ENCODE data around the gene RPL31.

RPL31 gene

DNA sequence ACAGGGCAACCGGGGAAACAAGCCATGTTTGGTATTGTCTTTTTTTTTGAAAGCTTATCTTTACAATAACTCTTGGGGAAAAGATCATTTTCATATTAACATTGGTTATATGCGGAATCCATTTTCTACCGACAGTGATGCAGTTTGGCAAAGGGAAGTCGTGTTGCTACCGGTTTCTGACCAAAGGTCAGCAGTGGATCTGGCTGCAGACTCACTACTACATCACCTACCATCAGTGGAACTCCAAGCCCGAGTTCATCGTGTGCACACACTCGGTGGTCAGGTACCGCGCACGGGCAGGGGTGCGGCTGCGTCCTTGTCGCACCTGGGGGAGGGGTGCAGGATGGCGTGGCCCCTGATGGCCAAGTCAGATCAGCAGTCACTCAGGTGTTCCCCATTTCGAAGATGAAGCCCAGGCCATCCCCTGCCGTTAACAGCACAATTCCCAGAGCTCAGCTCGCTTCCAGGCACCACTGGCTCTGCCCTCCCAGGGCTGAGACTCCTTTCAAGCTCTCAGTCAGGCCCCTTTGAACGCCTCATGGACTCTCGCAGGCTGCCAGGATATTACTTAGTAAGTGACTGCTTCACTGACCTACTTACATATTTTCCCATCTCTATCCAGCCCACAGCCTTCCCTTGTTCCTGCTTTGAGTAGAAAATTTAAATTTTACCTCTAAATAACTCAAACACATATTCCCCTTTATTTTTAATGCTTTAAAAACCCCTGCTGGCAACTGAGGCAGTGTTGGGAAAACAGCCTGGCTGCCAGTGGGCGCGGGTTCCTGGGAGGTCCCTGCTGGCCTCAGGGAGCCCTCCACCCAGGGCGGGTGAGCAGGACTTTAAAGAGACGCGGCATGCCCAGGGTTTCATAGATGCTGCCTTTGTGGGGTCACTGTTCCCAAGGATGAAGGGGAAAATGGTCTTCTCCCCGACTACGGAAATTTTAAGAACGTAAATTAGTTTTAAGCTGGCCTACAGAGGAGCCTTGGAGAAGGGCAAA, 33.6 kb upstream of the RPL31 start:
- no peaks in the 10 kb centered on the region for H3K9me3 Mint-ChIP-seq
- no peak for ATAC-seq
- DNase-seq, result no peak

DNA sequence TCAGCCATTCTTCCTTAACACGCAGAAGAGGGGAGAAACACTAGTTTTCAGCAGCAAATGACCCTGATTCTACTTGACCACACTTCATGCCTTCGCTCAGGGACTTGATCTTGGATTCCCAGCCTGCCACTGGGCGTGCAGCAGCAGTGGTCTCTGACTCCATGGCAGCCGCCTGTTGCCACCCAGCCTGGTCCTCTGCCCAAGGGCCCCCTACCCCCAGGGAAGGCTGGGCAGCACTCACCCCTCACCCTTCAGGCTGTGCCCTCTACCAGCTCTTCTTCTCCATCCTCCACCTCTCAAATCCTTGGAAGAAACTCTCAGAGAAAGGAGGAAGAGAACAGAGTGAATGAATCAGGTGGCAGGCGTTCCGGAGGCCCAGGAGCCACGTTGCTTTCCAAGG, 32.1 kb upstream of the RPL31 start:
- H3K4me3 Mint-ChIP-seq, result no peak overlapping the region
- H3K4me1 Mint-ChIP-seq, result no peaks in the 10 kb centered on the region
- no peak overlapping the region for H3K27ac Mint-ChIP-seq
- ATAC-seq (no peak), DNase-seq (no peak)
- H3K27me3 Mint-ChIP-seq, result no peaks in the 10 kb centered on the region
- H3K9me3 Mint-ChIP-seq, result no peaks in the 10 kb centered on the region

More for the DNA sequence above, 33.6 kb upstream of the RPL31 start:
- Mint-ChIP-seq H3K27ac (no peak overlapping the region), H3K4me3 (no peak overlapping the region), H3K4me1 (no peaks in the 10 kb centered on the region), H3K27me3 (no peaks in the 10 kb centered on the region)

DNA sequence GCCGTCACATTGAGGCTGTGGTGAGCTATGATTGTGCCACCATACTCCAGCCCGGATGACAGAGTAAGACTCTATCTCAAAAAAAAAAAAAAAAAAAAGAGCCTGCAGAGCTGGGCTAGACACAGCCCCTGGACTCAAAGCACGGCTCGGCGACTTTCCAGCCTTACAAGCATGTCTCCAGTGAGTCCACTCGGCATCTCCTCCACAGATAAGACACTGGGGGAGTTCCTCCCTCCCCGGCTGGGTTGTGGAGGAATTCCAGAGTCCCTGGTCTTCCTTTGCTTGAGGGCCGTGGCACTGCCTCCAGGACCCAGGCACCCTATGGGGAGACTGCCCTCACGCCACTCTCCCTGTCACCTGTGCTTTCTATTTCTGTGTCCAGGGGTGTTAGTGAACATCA, 30.9 kb upstream of the RPL31 start:
- Mint-ChIP-seq H3K27ac (no peak overlapping the region), H3K9me3 (no peaks in the 10 kb centered on the region), H3K27me3 (no peaks in the 10 kb centered on the region), H3K4me3 (no peak overlapping the region), H3K4me1 (no peaks in the 10 kb centered on the region)
- ATAC-seq (no peak), DNase-seq (no peak)

DNA sequence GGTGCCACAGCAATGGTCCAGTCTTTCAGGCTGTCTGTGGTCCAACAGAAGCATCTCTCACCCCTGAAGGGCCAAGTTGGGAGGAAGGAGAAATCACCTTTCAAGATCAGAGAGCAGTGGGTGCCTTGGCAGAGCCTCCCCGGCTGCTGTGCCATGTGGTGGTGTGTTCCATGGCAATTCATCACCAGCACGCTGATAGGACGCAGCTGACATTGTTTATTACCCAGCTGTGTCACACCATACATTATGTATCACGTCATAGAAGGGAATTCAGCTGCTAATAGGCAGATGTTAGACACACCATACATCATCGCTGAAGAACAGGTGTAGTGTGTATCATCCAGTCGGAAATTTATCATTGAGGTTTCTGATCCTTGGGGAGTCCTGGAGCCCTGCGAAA, 29.6 kb upstream of the RPL31 start:
- no peak overlapping the region for H3K27ac Mint-ChIP-seq
- peaks cover 9% of the 10 kb centered on the region for H3K4me1 Mint-ChIP-seq
- H3K27me3 Mint-ChIP-seq, result no peaks in the 10 kb centered on the region
- ATAC-seq (no peak), DNase-seq (no peak)
- no peak overlapping the region for H3K4me3 Mint-ChIP-seq
- H3K9me3 Mint-ChIP-seq, result no peaks in the 10 kb centered on the region

DNA sequence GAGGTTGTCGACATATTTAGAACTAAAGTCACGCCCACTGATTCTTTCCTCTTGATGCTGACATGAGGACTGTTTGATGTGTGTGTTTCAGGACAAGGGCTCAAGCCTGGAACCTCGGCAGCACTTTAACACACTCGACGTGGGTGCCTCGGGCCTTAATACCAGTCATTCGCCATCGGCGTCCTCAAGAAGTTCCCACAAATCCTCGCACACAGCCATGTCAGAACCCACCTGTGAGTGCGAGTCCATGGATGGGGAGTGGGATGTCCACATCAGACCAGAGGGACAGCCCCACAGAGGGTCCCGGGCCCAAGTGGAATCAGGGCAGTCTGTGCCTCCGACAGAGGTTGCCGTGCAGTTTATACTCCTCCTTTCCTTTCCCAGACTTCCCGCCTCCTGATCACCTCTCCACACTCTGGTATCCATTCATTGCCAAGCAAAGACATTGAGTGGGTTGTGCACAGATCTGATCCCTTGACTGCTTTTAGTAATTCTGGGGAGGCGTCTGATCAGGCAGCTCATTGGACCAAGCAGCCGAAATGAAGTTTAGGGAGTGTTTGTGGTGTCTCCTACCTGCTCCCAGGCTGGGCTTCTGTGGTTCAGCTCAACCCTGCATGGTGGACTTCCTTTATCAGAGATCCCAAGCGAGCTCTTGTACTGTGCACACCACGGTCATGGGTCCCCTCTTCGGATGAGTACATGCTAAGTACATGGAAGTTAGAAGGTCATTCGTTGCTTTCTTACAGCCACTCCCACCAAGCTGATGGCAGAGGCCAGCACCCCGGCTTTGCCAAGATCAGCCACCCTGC, 27.2 kb upstream of the RPL31 start:
- no peak for DNase-seq
- Mint-ChIP-seq H3K9me3 (no peaks in the 10 kb centered on the region), H3K27ac (no peak overlapping the region), H3K27me3 (no peaks in the 10 kb centered on the region), H3K4me3 (no peak overlapping the region), H3K4me1 (peaks cover 9% of the 10 kb centered on the region)
- ATAC-seq, result no peak

DNA sequence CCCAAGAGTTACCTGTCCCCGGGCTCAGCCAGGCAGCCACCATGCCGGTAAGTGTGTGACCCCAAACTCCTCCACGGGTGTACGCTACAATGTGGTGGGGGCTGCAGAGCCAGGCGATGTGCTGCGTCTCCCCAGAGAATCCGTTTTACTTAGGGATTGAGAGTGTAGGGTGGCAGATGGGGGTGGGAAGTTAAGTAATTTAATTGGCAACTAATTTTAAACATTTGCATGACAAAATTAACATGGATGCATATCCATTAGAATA, 26.6 kb upstream of the RPL31 start:
- H3K4me3 Mint-ChIP-seq, result no peak overlapping the region
- H3K27me3 Mint-ChIP-seq, result no peaks in the 10 kb centered on the region
- H3K9me3 Mint-ChIP-seq, result no peaks in the 10 kb centered on the region
- no peak overlapping the region for H3K27ac Mint-ChIP-seq
- ATAC-seq, result no peak
- no peak for DNase-seq
- H3K4me1 Mint-ChIP-seq, result peaks cover 9% of the 10 kb centered on the region

DNA sequence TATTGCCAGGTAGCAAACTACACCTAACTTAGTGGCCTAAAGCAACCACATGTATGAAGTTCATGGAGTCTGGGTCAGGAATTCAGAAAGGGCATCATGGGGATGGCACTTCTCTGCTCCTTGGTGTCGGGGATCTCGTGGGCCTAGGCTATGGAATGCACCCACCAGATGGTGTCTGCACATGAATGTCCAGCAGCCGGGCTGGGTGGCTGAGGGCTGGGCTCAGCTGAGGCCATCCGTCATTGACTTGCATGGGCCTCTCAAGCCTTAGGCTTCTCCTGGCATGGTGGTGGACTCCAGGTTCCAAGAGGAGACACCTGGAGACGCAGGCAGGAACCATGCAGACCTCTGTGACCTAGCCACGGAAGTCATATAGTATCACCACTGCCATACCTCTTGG, 26.0 kb upstream of the RPL31 start:
- no peaks in the 10 kb centered on the region for H3K9me3 Mint-ChIP-seq
- no peak overlapping the region for H3K27ac Mint-ChIP-seq
- peaks cover 9% of the 10 kb centered on the region for H3K4me1 Mint-ChIP-seq
- no peaks in the 10 kb centered on the region for H3K27me3 Mint-ChIP-seq
- ATAC-seq (no peak), DNase-seq (no peak)
- H3K4me3 Mint-ChIP-seq, result no peak overlapping the region

DNA sequence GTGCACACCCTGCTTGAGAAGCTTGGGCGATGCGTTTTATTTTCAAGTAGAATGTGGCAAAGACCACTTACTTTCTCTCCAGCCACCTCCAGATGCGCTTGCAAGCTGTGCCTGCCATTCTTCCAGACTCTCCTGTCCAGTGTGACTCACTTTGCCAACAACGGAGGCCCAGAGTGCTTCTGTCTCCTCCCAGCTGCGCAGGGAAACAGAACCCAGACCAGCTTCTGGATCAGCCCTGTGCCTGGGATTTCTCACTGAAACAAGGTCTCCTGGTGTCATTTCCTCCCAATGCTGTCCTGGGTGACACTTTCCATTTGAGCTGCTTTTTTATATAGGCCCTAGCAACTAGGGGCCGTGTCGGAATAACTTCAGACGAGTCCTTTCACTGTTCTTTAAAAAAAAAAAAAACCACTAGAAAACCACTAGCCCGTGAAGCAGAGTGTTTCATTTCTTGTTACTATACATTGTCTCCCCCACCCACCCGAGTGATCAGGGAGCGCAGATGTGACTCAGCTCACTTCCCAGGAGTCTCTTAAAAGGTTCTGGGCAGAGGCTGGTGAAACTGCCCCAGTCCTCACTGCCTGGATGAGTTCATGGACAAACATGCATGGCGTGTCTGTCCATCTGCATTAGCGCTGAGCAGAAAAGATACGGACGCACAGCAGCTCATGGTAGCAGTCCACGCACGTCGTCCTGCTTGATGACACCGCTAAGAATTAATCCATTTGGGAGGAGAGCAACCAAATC, 25.3 kb upstream of the RPL31 start:
- H3K27ac Mint-ChIP-seq, result peak overlapping the region in 1 of 2 donors; percentile 27
- no peak for ATAC-seq
- H3K4me3 Mint-ChIP-seq, result no peak overlapping the region
- H3K9me3 Mint-ChIP-seq, result no peaks in the 10 kb centered on the region
- no peaks in the 10 kb centered on the region for H3K27me3 Mint-ChIP-seq
- DNase-seq, result no peak
- peaks cover 9% of the 10 kb centered on the region for H3K4me1 Mint-ChIP-seq

DNA sequence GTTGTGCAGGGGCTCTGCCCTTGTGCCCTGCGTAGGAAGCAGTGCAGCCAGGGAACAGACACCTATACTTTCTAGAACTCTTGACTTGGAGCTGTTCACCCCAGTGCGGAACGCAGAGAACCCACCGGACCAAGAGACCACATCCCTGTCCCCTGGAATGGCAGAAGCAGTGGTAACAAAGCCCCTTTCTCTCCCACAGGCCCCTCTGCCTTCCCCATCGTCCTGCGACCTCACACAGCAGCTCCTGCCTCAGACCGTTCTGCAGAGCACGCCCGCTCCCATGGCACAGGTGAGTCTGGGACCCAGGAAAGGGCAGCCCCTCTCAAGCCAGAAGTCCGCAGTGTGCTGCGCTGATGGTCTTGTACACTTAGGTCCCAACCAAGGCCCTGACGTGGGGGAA, 24.6 kb upstream of the RPL31 start:
- no peak overlapping the region for H3K27ac Mint-ChIP-seq
- ATAC-seq (no peak), DNase-seq (no peak)
- no peak overlapping the region for H3K4me3 Mint-ChIP-seq
- peaks cover 9% of the 10 kb centered on the region for H3K4me1 Mint-ChIP-seq
- H3K9me3 Mint-ChIP-seq, result no peaks in the 10 kb centered on the region
- no peaks in the 10 kb centered on the region for H3K27me3 Mint-ChIP-seq

DNA sequence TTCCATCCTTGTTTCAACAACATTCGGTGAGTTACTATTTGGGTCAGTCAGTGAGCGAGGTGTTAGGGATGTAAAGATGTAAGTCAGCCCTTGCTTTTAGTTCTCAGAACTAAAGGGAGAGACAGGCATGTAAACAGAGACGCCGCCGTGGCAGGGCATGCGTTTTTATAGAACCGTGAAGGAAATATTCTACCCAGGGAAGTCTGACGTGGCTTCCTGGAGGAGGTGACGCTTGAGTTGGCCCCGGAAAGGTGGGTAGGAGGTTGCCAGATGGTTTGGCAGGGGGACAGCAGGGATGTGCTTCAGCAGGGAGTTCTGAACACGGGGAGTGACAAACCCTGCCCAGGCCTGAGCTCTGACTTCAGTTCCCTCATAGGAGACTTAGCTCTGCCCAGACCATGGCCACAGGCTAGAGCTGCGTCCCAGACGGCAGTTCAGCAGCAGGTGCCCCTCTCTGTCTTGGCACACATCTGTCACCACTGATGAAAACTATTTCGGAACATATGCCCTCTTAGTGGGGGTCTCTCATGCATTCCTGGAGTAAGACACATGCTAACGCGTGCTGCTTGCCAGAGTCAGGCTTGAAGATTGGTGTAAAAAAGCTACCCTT, 23.4 kb upstream of the RPL31 start:
- H3K4me3 Mint-ChIP-seq, result no peak overlapping the region
- H3K27me3 Mint-ChIP-seq, result no peaks in the 10 kb centered on the region

DNA sequence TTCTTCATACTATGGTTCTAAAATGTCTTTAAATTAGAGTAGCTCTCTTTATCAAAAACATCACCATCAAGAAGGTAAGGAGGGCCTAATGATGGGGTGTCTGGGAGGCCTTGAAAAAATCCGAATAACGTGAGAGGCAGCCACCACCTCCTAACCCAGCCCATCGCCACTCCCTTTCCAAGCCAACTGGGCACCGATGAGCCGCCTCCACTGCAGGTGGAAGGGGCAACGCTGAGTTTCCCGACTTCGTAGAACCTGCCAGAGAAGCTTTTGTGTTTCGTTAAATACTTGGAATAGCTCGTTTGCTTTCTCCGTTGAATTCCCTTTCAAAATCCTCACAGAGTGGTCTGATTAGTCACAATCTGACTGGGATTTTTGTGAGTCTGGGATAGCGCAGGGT, 22.0 kb upstream of the RPL31 start:
- H3K27ac Mint-ChIP-seq, result no peak overlapping the region
- peaks cover 13% of the 10 kb centered on the region for H3K4me1 Mint-ChIP-seq
- H3K9me3 Mint-ChIP-seq, result no peaks in the 10 kb centered on the region
- DNase-seq (no peak), ATAC-seq (no peak)
- H3K27me3 Mint-ChIP-seq, result no peaks in the 10 kb centered on the region
- H3K4me3 Mint-ChIP-seq, result no peak overlapping the region

More for the DNA sequence above, 23.4 kb upstream of the RPL31 start:
- H3K27ac Mint-ChIP-seq, result peak overlapping the region in 1 of 2 donors; percentile 40
- DNase-seq (no peak), ATAC-seq (no peak)
- no peaks in the 10 kb centered on the region for H3K9me3 Mint-ChIP-seq
- peaks cover 9% of the 10 kb centered on the region for H3K4me1 Mint-ChIP-seq

DNA sequence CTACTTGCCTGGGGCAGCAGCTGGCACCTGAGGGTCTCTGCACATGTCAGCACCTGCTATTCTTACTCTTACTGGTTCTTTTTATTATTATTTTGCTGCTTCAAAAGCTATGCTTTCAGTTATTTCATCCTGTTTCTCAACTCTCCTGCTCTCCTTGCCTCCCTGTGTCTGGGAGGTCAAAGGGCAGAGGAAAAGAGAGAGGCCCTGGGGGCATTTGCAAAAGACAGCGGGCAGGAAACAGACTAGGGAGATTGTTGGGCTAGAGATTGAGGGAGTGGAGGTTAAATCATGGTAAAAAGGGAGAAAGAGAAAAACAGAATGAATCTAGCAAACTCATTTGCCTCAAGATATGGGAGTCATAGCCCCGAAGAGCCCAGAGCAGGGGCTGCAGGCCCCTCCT, 21.1 kb upstream of the RPL31 start:
- peaks cover 15% of the 10 kb centered on the region for H3K4me1 Mint-ChIP-seq
- no peak overlapping the region for H3K4me3 Mint-ChIP-seq
- no peak for ATAC-seq
- H3K27me3 Mint-ChIP-seq, result no peaks in the 10 kb centered on the region
- no peaks in the 10 kb centered on the region for H3K9me3 Mint-ChIP-seq
- DNase-seq, result no peak
- H3K27ac Mint-ChIP-seq, result peak overlapping the region; percentile 3 to 75

DNA sequence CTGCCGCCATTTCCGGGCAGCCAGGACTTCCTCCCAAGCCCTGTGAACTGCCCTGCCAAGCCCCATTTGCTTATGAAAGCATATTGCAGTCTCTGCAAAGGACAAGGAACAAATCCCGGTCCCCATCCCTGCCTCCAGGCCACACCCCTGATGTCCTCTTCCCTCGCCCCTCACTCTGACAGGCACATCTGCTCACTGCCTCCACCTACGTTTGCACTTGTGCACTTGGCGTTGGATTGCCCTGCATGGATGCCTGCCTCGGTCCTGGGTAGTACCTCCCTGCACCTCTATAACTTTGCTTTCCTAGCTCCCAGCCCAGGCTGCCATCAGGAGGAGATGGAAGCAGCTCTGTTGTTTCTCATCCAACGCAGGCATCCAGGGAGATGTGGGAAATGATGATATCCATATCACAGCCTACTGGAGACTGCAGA, 19.6 kb upstream of the RPL31 start:
- DNase-seq (no peak), ATAC-seq (no peak)
- no peaks in the 10 kb centered on the region for H3K9me3 Mint-ChIP-seq
- no peaks in the 10 kb centered on the region for H3K27me3 Mint-ChIP-seq
- H3K4me3 Mint-ChIP-seq, result no peak overlapping the region
- peak overlapping the region; percentile 48 to 73 for H3K27ac Mint-ChIP-seq
- peaks cover 6% of the 10 kb centered on the region for H3K4me1 Mint-ChIP-seq

DNA sequence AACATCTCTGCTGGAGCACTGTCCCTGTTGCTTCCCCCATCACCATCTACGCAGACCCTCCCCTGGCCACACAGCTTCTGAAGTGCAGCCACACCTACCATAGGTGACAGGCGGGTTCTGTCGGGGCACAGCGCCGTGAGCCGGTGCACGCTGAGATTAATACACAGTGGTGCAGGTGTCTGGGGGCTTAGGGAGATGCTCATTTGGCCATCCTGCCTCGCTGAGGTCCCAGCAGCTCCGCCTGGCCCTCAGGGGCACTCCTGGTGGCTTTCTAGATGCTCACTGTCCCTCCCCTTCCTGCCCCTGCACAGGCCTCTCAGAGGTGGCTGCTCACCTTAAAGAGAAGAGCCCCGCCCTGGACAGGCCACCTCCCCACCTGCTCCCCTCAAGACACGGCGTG, 18.9 kb upstream of the RPL31 start:
- no peaks in the 10 kb centered on the region for H3K9me3 Mint-ChIP-seq
- no peak for ATAC-seq
- H3K27me3 Mint-ChIP-seq, result no peaks in the 10 kb centered on the region
- no peak overlapping the region for H3K4me3 Mint-ChIP-seq
- no peak for DNase-seq
- H3K4me1 Mint-ChIP-seq, result peaks cover 6% of the 10 kb centered on the region
- H3K27ac Mint-ChIP-seq, result no peak overlapping the region

DNA sequence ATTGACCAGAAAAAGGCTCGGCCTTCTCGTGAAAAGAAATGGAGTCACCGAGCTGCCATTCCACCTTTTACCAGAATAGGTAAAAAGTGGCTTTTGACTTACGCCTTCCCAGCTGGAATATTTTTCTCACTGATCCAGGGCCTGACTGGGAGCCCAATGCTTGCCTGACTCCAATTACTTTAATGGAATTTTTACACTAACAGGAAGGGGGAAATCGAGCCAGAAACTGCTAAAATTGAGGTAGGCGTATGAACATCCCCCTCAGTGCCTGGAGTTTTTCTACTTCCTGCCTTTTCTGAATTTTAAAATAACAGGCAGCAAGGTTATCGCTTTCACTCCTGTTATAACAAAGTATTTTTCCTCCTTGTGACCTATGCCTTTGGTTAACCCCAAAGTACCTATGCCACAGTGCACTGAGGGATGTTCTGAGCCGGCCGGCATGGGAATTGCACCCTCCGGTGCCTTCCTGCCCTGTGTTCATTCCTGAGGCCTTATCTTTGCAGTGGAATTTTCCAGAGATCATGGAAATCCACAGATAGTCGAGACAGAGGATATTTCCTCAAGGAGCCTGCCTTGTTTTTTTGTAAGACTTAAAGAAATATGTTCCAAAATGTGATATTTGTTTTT, 18.3 kb upstream of the RPL31 start:
- no peak overlapping the region for H3K4me3 Mint-ChIP-seq
- H3K27me3 Mint-ChIP-seq, result no peaks in the 10 kb centered on the region
- peaks cover 6% of the 10 kb centered on the region for H3K4me1 Mint-ChIP-seq
- H3K27ac Mint-ChIP-seq, result peak overlapping the region in 1 of 2 donors; percentile 16
- ATAC-seq (no peak), DNase-seq (no peak)
- H3K9me3 Mint-ChIP-seq, result no peaks in the 10 kb centered on the region
